HL-60 (cell line): ENCODE data around the gene ZNF385A.

Source experiments
- GABPA ChIP-seq: IDR thresholded peaks from 2 replicates; pipeline ENCODE4 v1.6.1; 2012; ENCODE audit warnings: low read depth
- POLR2AphosphoS5 ChIP-seq: IDR thresholded peaks from 2 replicates; pipeline ENCODE4 v1.6.1; 2012; ENCODE audit warnings: low read depth
- TF ChIP-seq, protein P1 (sequence below): IDR thresholded peaks from one replicate; pipeline ENCODE4 v1.5.1; 2011; ENCODE audit warnings: low read length, control low read depth, inconsistent platforms; ENCODE audit not compliant: insufficient read depth

DNA sequence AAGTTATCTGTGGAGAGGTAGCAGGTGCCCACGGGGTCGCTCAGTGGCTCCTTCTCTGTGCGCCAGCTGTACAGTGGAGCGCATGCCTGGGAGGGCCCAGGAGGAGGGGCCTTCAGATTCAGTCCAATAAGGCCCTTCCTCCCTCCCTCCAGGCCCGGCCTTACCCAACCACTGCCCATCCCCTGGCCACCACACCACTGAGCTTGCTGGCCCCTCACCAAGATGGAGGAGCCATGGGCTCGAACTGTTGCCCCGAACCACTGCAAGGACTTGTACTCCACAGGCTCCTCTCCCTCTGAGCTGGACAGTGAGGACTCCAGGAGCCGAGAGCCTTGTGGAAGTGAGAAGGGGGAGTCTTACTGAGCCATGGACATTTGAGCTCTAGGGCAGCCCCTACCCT, 24.7 kb upstream of the ZNF385A start:
- TF ChIP-seq, protein P1, sequence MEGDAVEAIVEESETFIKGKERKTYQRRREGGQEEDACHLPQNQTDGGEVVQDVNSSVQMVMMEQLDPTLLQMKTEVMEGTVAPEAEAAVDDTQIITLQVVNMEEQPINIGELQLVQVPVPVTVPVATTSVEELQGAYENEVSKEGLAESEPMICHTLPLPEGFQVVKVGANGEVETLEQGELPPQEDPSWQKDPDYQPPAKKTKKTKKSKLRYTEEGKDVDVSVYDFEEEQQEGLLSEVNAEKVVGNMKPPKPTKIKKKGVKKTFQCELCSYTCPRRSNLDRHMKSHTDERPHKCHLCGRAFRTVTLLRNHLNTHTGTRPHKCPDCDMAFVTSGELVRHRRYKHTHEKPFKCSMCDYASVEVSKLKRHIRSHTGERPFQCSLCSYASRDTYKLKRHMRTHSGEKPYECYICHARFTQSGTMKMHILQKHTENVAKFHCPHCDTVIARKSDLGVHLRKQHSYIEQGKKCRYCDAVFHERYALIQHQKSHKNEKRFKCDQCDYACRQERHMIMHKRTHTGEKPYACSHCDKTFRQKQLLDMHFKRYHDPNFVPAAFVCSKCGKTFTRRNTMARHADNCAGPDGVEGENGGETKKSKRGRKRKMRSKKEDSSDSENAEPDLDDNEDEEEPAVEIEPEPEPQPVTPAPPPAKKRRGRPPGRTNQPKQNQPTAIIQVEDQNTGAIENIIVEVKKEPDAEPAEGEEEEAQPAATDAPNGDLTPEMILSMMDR, result no peak
- TF ChIP-seq POLR2AphosphoS5, result no peak
- no peak for TF ChIP-seq GABPA
